PC-9 (cell line): Measurements from ENCODE around the gene TRPM8. TPM values are rescaled to one million over a fixed set of nuclear protein-coding genes. Genes with fewer than 3 reads are reported as not detected.

Source experiments
- BruUV-seq: library from RNA; stranded (reverse); fragments of 400-500 nt; replicated peaks from 2 replicates; lab custom pipeline; 2021; lab: Mats Ljungman, UMichigan
- CTCF ChIA-PET: fragments of 300-600 bp; sonication (Branson Sonifier 250); formaldehyde crosslinking; loops from one replicate; lab custom pipeline; 2022; ENCODE audit warnings: antibody characterized with exemption; lab: Charles Lee
- POLR2A ChIA-PET: fragments of 300-600 bp; sonication (Branson Sonifier 250); formaldehyde crosslinking; loops from one replicate; lab custom pipeline; 2022; ENCODE audit warnings: antibody characterized with exemption; ENCODE audit not compliant: unreplicated experiment; lab: Charles Lee
- DNase-seq, 2 experiments: peaks; one replicate each; pipeline versions ENCODE4 v3.0.0 to v3.0.0-alpha.2; 2015 to 2022; ENCODE audit warnings: mixed read lengths in 1 of 2
- H2AFZ ChIP-seq: fragments of 200-600 bp; sonication (generic); 2 replicates; pipeline ENCODE4 v1.8.1; 2017; ENCODE audit warnings: antibody characterized with exemption
- H3F3A ChIP-seq: fragments of 200-600 bp; sonication (generic); 2 replicates; pipeline ENCODE4 v1.8.1; 2017; ENCODE audit warnings: antibody characterized with exemption, mild to moderate bottlenecking, low read depth; ENCODE audit not compliant: insufficient read depth
- H3K27ac ChIP-seq: fragments of 200-600 bp; sonication (generic); 2 replicates; pipeline ENCODE4 v1.6.1; 2016; ENCODE audit warnings: mixed run types
- H3K27me3 ChIP-seq: fragments of 200-600 bp; sonication (generic); 2 replicates; pipeline ENCODE4 v1.6.1; 2016; ENCODE audit warnings: low read depth, mixed run types; ENCODE audit not compliant: insufficient read depth
- H3K36me3 ChIP-seq: fragments of 200-600 bp; sonication (generic); 2 replicates; pipeline ENCODE4 v1.6.1; 2016; ENCODE audit warnings: low read depth, mixed run types
- H3K4me1 ChIP-seq: fragments of 200-600 bp; sonication (generic); replicated peaks from 2 replicates; pipeline ENCODE4 v1.6.1; 2016; ENCODE audit warnings: mixed run types; ENCODE audit not compliant: insufficient read depth
- H3K4me2 ChIP-seq: fragments of 200-600 bp; sonication (generic); 2 replicates; pipeline ENCODE4 v1.6.1; 2017; ENCODE audit warnings: mixed run types
- H3K4me3 ChIP-seq: fragments of 200-600 bp; sonication (generic); 2 replicates; pipeline ENCODE4 v1.6.1; 2016; ENCODE audit warnings: mixed run types
- H3K79me2 ChIP-seq: fragments of 200-600 bp; sonication (generic); 2 replicates; pipeline ENCODE4 v1.6.1; 2017; ENCODE audit warnings: low read depth, mixed run types
- H3K9me2 ChIP-seq: fragments of 200-600 bp; sonication (generic); 2 replicates; pipeline ENCODE4 v1.8.1; 2017; ENCODE audit warnings: mild to moderate bottlenecking; ENCODE audit not compliant: insufficient read depth
- H3K9me3 ChIP-seq: fragments of 200-600 bp; sonication (generic); 2 replicates; pipeline ENCODE4 v1.8.1; 2016; ENCODE audit warnings: low read depth; ENCODE audit not compliant: insufficient read depth
- H4K20me1 ChIP-seq: fragments of 200-600 bp; sonication (generic); 2 replicates; pipeline ENCODE4 v1.8.1; 2017; ENCODE audit not compliant: insufficient read depth
- CTCF ChIP-seq: fragments of 200-600 bp; sonication (generic); conservative IDR thresholded peaks from 2 replicates; pipeline ENCODE4 v1.6.1; 2017; ENCODE audit warnings: mixed run types, antibody characterized with exemption, mild to moderate bottlenecking, moderate library complexity
- EZH2 ChIP-seq: fragments of 200-600 bp; sonication (generic); IDR thresholded peaks from 2 replicates; pipeline ENCODE4 v1.8.0; 2017; ENCODE audit warnings: antibody characterized with exemption, low read depth
- intact Hi-C: fragments of 100-400 bp; cut with micrococcal nuclease; formaldehyde crosslinking; loops from one replicate; pipeline ENCODE4 v1.10.0; 2022; ENCODE audit not compliant: unreplicated experiment
- total RNA-seq: library from RNA; stranded (reverse); gene quantifications from 2 replicates; pipeline ENCODE4 v1.2.3, GENCODE V29; 2021

Gene TRPM8
- total RNA-seq, 1 experiment from 2014 or later: 2.1 TPM

- no TSS peak for BruUV-seq
- no peaks in the 10 kb centered on the region for H3K4me1 ChIP-seq
- intact Hi-C loops: no loop called here
- no peak overlapping the region for H2AFZ ChIP-seq
- H3K9me3 ChIP-seq: no peaks in the 10 kb centered on the region
- H3K4me3 ChIP-seq: no peak overlapping the region
- no peaks in the 10 kb centered on the region for H3K9me2 ChIP-seq
- H3K27ac ChIP-seq: no peak overlapping the region
- DNase-seq: no peak
- H3K27me3 ChIP-seq: no peaks in the 10 kb centered on the region
- no peaks in the 10 kb centered on the region for H4K20me1 ChIP-seq
- TF ChIP-seq CTCF (no peak), EZH2 (no peak)
- peaks cover 8% of the 10 kb centered on the region; the same call in 1 of the 2 replicates for H3F3A ChIP-seq
- no peak overlapping the region for H3K4me2 ChIP-seq
- ChIA-PET CTCF (no interaction called here), POLR2A (no interaction called here)
- H3K36me3 ChIP-seq: no peaks in the 10 kb centered on the region
- no peaks in the 10 kb centered on the region for H3K79me2 ChIP-seq
Observed at GRCh38 chr2:234027641-234028040, 110.5 kb downstream of the TRPM8 start.

GRCh38 chr2:234029150-234029733 is 112.1 kb downstream of the TRPM8 start:
- TF ChIP-seq CTCF (no peak), EZH2 (no peak)

GRCh38 chr2:234031207-234031606 is 114.0 kb downstream of the TRPM8 start:
- Histone ChIP-seq H3K4me2 (no peak overlapping the region), H3K4me1 (no peaks in the 10 kb centered on the region), H2AFZ (no peak overlapping the region), H3K9me3 (0 out of 2 replicates have a peak, but pooled peaks cover 10% of the 10 kb centered on the region), H3F3A (peaks cover 8% of the 10 kb centered on the region; the same call in 1 of the 2 replicates), H3K79me2 (no peaks in the 10 kb centered on the region), H3K36me3 (no peaks in the 10 kb centered on the region), H3K27me3 (no peaks in the 10 kb centered on the region), H3K4me3 (no peak overlapping the region), H3K9me2 (no peaks in the 10 kb centered on the region), H3K27ac (no peak overlapping the region), H4K20me1 (no peaks in the 10 kb centered on the region)
- POLR2A ChIA-PET: no interaction called here
- BruUV-seq: no TSS peak
- intact Hi-C loops: no loop called here
- CTCF ChIA-PET: no interaction called here
- no peak for DNase-seq
- TF ChIP-seq EZH2: no peak
- no peak for TF ChIP-seq CTCF

More at GRCh38 chr2:234029150-234029733, 112.1 kb downstream of the TRPM8 start:
- ChIA-PET CTCF (no interaction called here), POLR2A (interaction anchor here (0.5 kb wide), 2 partner anchors 92 to 151 kb away, joined by 5 to 12 read pairs; no protein-coding TSS in a partner anchor)
- Histone ChIP-seq H3K4me1 (no peaks in the 10 kb centered on the region), H3K4me2 (no peak overlapping the region), H2AFZ (no peak overlapping the region), H3K27me3 (no peaks in the 10 kb centered on the region), H3F3A (peaks cover 8% of the 10 kb centered on the region; the same call in 1 of the 2 replicates), H3K9me2 (no peaks in the 10 kb centered on the region), H3K79me2 (no peaks in the 10 kb centered on the region), H3K36me3 (no peaks in the 10 kb centered on the region), H3K9me3 (0 out of 2 replicates have a peak, but pooled peaks cover 8% of the 10 kb centered on the region), H4K20me1 (no peaks in the 10 kb centered on the region), H3K27ac (no peak overlapping the region), H3K4me3 (no peak overlapping the region)
- intact Hi-C loops: no loop called here
- DNase-seq: no peak
- BruUV-seq: no TSS peak
